ENCODE measurements around the gene TEX22. TPM values are rescaled to one million over a fixed set of nuclear protein-coding genes. Genes with fewer than 3 reads are reported as not detected.

TEX22 gene
- total RNA-seq, 1 donor, result 0.27 TPM

DNA sequence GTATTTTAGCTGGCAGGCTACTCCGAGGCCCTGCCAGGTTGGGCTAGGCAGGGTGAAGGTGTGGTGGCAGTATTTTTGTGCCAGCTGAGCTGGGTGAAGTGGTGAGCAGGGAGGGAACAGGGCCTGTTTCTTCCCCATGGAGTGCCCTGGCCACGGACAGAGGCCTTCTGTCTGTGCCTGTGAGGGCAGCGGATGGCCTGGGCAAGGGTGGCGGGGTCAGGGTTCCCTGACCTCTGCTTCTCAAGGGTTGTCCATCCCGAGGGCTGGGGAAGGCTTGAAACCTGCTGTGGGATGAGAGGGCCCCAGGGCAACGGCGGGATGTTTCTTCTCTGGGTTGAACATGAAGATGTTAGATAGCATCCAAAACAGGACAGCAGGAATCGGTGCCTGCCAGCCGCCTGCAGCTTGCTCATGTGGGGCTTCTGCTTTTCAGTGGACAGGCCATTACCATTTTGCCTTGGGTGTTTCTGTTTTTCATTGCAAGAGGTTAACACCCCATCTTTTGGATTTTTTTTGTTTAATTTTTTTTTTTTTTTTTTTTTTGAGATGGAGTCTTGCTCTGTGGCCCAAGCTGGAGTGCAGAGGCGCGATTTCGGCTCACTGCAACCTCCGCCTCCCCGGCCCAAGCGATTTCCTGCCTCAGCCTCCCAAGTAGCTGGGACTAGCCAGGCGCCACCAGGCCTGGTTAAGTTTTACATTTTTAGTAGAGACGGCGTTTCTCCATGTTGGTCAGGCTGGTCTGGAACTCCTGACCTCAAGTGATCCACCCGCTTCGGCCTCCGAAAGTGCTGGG is 24.6 kb downstream of the TEX22 start:
- no peak for DNase-seq (ENCODE audit: low read depth)
- H3K4me3 ChIP-seq (ENCODE audit: low read depth, low read length), result no peak overlapping the region
- TF ChIP-seq, protein P1, sequence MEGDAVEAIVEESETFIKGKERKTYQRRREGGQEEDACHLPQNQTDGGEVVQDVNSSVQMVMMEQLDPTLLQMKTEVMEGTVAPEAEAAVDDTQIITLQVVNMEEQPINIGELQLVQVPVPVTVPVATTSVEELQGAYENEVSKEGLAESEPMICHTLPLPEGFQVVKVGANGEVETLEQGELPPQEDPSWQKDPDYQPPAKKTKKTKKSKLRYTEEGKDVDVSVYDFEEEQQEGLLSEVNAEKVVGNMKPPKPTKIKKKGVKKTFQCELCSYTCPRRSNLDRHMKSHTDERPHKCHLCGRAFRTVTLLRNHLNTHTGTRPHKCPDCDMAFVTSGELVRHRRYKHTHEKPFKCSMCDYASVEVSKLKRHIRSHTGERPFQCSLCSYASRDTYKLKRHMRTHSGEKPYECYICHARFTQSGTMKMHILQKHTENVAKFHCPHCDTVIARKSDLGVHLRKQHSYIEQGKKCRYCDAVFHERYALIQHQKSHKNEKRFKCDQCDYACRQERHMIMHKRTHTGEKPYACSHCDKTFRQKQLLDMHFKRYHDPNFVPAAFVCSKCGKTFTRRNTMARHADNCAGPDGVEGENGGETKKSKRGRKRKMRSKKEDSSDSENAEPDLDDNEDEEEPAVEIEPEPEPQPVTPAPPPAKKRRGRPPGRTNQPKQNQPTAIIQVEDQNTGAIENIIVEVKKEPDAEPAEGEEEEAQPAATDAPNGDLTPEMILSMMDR (IDR thresholded peaks at IDR 0.05; ENCODE audit: insufficient read depth, low read length), result no peak

DNA sequence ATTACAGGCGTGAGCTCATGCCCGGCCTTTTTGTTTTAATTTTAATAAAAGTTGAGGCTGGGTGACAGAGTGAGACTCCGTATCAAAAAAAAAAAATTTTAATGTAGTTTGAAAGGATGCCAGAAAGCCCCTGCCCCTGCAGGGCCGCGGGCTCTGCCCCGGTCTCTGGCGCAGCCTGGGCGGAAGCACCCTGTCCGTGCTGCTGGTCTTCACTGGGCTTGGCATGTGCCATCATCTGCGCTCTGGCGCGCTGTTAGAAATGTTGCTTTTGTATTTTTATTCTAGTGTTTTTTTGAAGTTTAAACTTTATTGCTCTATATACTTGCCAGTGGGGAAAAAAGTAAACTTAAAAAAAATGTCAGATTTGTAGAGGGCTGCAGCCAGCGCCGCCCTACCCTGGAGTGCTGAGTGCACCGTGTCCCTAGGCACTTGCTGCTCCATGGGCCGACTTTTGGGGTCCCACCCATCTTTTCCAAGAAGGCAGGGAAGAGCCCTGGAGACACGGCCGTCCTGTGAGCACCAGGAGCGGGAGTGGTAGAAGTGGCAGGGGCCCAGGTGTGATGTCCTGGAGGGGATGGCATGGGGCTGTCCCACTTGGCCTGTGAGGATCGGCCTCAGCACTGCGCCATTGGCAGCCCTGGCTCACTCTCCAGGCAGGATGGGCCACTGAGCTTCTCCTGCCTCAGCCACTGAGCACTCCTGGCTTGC is 25.3 kb downstream of the TEX22 start:
- H3K4me3 ChIP-seq (ENCODE audit: low read depth, low read length), result no peak overlapping the region
- TF ChIP-seq, protein P1 (IDR thresholded peaks at IDR 0.05; ENCODE audit: insufficient read depth, low read length), result no peak
- no peak for DNase-seq (ENCODE audit: low read depth)

DNA sequence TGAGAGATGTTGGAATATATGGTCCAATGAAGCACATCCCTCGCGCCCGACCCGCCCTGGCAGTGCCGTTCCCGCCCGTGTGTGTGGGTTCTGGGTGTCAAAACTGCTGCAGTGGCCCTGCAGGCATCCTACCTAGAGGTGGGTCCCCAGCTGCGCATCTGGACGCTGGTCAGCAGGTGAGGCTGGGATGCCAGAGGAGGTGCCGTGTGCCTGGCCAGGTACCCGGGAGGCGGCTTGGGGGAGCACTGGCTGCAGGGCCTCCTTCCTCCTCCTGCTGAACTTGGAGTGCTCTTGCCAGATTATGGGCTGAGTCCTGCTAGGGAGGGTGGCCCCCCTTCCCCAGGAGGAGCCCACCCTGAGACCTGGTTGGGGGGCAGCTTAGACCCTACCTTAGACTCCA is 26.5 kb downstream of the TEX22 start:
- no peak for DNase-seq (ENCODE audit: low read depth)
- TF ChIP-seq, protein P1 (IDR thresholded peaks at IDR 0.05; ENCODE audit: insufficient read depth, low read length), result no peak
- no peak overlapping the region for H3K4me3 ChIP-seq (ENCODE audit: low read depth, low read length)

DNA sequence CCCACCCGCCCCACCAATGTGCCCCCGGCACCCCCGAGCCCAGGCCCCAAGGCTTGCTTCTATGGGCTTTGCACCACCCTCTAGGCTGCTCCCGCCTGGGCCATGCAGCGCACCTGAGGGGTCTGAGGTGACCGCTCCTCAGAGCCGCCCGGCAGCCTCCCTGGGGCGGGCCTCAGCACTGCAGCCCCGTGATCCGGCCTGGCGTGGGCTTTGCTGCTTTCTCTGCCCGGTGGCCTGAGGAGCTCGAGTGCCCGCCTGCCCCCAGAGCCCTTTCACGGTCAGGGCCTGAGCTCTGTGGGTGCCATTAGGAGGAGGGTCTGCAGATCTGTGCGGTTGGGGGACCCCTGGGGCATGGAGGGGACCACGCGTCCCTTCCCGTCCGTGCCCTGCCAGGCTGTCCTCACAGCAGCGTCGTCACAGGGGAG is 27.5 kb downstream of the TEX22 start:
- no peak overlapping the region for H3K4me3 ChIP-seq (ENCODE audit: low read depth, low read length)
- no peak for DNase-seq (ENCODE audit: low read depth)
- TF ChIP-seq, protein P1 (IDR thresholded peaks at IDR 0.05; ENCODE audit: insufficient read depth, low read length), result no peak

DNA sequence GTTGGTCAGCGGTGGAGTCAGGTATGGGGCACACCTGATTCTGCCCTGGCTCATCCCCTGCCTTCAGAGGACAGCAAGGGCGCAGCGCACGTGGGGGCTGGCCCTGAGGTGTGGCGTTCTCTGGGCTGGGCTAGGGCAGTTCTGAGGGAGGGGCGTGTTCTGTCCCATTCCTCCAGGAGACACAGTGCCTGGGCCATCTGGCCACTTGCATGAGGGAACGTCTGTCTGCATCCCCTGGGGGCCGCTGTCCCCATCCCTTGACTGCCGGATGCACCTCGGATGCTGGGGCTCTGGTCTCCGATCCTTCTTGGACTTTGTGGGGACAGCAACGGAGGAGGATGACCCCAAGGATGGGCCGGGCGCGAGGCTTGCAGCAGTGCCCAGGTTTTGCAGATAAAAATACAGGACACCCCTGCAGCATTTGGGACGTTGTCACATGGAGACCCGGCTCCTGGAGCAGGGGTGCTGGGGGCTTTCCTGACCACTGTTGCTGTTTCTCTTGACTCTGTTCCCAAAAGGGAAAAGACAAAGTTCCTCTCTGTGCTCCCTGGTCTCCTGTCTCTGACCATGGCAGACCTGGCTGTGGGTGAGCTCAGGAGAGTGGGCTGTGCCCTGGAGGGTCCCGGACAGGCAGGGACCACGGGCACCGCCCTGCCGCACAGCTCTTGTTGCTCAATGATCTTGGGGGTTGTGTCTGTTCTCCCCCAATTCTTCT is 28.2 kb downstream of the TEX22 start:
- TF ChIP-seq, protein P1 (IDR thresholded peaks at IDR 0.05; ENCODE audit: insufficient read depth, low read length), result no peak
- no peak for DNase-seq (ENCODE audit: low read depth)
- H3K4me3 ChIP-seq (ENCODE audit: low read depth, low read length), result no peak overlapping the region

DNA sequence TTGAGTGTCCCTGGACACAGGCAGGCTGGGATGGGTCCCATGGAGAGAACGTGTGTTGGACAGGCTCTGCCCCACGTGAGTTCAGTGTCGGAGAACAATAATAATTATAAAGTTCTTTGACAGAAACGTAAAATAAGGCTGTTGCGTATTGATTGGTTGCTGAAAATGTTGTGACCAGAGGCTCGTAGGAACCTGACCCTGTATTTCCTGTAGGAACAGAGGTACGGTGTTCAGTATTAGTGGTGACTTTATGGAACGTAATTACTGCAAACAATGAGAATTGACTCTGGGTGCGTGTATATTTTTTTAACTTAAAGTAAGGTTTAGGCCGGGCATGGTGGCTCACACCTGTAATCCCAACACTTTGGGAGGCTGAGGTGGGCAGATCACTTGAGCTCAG is 29.1 kb downstream of the TEX22 start:
- TF ChIP-seq, protein P1 (IDR thresholded peaks at IDR 0.05; ENCODE audit: insufficient read depth, low read length), result no peak
- DNase-seq (ENCODE audit: low read depth), result no peak
- no peak overlapping the region for H3K4me3 ChIP-seq (ENCODE audit: low read depth, low read length)

Measured in fibroblast of the aortic adventitia (primary cell).